GM21717 (cell line): ENCODE measurements around the gene CNTNAP2.

ENCODE experiments used
- ATAC-seq: cut with Tn5 transposase; IDR thresholded peaks from one replicate; pipeline ENCODE4 v1.9.1; 2021; ENCODE audit warnings: mild to moderate bottlenecking, moderate library complexity; ENCODE audit not compliant: unreplicated experiment

Gene CNTNAP2

DNA sequence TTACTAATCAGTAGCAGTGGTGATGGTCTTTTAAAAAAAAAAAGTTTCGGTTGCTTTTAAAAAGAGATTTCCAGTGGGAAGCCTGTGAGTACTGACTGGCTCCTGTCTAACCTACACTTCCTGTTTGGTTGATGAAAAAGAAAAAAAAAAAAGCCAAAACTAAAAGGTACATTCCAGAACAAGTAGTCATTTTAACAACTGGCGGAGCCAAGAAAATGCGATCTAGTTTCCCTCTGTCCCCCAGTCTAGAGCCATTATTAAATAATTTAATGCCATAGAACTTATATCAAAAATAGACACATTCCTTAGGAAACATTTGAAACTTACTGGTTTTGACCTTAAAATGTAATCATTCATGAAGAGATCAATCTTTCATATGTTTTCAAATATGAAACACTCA, 2219.8 kb downstream of the CNTNAP2 start:
- ATAC-seq, result no peak

- no peak for ATAC-seq
Observed at GRCh38 chr7:148337246-148337965, 2220.8 kb downstream of the CNTNAP2 start.

DNA sequence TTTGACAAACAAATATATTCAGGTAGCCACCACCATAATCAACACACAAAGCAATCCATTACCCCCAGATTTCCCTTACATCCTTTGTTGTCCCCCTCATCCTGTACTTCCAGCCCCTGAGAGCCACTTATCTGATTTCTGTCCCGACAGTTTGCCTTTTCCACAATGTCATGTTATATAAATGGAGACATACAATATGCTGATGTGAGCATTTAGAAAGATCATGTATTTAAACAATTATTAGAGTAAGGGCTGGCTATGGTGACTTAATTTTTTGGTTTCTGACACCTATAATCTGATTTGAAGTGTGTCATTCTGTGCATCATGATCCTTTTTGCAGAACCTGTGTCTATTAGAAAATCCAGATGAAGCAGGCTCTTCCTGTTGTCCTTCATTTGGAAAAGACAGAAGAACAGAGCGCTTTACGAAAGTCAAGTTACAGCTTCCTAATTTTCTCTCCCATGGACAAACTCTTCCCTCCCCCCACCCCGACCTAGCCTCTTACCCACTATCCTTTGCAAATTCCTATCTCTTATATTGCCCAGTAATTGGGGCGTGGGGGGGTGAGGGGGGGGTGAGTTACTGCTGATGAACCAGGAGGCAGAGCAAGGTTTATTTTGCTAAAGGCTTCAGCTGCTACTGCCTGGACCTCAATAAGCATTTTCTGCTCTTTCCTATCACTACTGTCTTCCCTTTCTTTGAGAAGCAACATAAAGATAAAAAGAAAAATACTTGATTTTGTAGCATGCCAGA, 2221.6 kb downstream of the CNTNAP2 start:
- ATAC-seq, result no peak

- ATAC-seq, result no peak
Observed at GRCh38 chr7:148340438-148341280, 2224.1 kb downstream of the CNTNAP2 start.

- no peak for ATAC-seq
Observed at GRCh38 chr7:148344406-148344805, 2227.8 kb downstream of the CNTNAP2 start.

DNA sequence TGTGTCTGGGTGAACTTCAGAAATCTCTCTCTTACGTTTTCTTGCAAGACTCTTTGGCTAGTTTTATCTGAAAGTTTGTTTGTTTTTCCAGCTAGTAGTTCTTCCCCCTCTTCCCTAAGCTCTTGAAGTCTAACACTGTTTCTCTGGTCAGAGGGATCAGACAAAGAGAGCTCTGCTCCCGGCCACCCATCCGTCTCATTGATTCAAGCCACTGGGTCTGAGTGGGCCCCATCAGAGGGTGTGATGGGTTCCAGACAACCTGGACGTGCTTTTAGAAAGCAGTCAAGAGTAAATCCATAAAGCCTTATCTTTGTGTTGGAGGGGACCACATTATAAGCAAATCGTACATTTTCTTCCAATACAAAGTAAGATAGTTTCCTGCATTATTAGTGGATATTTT, 2231.4 kb downstream of the CNTNAP2 start:
- no peak for ATAC-seq

DNA sequence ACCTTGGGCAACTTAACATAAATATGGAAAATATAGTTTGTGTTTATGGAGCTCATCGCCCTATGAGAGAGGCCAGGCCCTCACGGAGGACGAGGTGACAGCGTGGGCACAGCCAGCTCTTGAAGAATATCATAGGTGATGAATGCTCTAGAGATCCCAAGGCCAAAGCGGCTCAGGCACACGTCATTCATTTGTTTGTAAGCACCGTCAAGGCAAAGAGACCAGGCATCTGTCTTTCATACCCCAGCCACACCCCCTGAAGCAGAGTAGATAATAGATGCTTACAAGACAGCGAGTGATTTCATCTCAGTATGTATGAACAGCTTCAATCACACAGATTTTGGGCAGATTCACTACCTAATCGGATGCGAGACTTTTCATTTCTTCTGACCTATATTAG, 2231.9 kb downstream of the CNTNAP2 start:
- ATAC-seq, result no peak

DNA sequence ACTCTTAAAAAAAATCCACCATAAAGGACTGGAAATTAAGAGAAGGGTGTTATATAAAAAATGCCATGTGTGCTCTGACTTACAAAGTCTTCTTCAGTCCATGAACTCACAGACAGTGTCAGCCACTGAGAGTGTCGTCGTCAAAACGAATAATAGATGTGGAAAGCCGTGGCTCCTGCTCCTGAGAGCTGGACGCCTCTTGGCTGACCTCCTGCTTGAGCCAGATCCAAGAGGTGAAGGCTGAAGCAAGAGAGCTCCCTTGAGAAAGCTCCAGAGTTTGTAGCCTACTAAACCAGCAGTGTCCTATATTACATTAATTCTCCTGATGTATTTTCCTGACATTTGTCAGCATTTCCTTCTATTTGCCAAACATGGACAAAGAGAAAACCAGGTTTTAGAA, 2239.7 kb downstream of the CNTNAP2 start:
- no peak for ATAC-seq

DNA sequence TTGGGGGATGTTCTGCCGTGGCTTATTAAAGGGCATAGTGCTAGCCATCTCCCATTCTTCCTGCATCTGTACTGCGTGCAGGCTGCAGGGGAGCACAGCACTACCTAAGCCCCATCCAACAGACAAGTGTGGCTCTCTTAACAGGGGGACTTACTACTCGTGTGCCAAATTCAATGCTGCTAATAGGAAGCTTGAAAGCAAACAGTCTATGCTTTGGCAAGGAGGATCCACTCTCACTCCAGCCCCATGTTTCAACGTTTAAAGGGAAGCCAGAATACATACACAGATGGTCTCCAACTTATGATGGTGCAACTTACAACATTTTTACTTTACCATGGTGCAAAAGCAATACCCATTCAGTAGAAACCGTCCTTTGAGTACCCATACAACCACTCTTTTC, 2245.9 kb downstream of the CNTNAP2 start:
- ATAC-seq, result no peak

DNA sequence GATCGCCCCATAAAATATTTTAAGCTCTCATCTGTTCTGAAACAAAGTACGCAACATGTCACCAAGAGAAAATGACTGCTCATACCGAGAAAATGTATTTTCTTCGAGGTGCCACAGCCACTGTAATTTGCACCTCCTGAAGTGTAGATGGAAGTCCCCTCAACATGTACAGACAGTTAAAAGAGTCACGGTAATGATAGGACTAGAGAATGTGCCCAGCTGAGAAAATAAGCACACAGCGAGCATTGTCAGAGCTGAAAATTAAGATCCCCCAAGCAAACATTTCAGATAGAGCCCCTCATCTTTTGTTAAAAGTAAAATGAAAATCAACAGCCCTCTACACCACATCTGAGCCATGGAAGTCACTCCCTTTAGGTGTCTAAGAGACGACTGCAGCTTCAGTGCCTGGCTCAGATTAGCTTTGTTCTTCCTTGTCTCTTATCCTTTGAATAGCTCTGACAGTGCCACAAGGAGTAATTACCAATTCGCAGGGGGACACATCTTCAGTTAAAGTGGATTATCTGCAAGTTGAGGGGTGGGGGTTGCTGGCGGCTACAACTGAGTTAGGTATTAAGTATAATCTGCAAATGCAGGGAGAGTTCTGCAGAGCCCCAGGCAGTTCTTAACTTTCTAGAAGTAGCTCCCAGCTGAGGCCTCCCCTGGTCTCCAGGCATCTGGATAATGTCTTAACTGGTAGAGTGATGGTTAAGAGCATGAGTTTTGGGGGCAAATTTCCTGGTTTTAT, 2251.3 kb downstream of the CNTNAP2 start:
- ATAC-seq, result no peak

DNA sequence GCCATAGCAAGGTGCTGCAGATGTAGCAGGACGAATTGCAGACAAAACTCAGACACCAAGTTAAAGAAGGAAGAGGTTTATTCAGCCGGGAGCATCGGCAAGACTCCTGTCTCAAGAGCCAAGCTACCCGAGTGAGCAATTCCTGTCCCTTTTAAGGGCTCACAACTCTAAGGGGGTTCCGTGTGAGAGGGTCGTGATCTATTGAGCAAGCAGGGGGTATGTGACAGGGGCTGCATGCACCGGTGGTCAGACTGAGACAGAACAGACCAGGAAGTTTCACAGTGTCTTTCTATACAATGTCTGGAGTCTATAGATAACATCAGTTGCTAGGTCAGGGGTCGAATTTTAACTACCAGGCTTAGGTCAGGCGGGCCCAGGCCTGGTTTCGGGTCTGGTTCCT, 2252.0 kb downstream of the CNTNAP2 start:
- no peak for ATAC-seq

GRCh38 chr7:148371280-148371937, 2254.8 kb downstream of the CNTNAP2 start:
- ATAC-seq, result no peak

DNA sequence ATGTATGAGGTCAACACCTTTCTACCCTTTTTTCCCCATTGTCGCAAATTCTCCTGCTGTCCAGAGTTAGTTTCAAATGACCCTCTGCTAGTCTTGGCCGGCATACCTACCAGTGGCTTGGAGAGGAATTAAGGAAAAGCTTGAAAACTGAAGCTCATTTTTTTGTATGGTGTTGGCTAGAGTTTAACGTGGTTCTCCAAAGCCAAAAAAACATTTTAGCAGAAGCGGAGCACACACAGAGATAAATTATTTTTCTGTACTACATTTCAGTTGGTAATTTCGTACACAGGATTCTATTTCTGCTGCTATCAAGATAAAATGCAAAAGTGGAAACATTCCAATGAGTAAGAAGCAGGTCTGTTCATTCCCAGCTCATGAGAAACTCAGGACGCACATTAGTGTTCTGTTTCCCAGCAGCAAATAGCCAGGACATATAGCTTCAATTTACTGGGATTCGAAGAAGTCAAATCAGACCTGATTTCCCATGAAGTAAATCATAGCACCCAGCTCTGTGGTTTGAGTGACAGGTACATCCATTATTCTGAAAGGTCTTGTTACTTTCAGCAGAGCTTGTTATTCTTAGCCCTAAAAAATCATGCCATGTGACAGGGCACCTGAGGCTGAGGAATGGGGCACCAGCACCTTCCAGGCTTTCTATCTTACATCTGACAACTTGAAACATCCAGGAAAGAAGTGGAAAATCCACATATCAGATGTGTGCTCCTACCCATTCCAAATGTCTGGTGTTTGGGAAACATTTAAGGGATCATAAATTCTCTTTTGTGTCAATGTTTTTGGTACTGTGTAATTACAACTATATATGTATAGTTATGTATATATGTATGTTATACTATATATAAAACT, 2258.0 kb downstream of the CNTNAP2 start:
- ATAC-seq, result no peak

DNA sequence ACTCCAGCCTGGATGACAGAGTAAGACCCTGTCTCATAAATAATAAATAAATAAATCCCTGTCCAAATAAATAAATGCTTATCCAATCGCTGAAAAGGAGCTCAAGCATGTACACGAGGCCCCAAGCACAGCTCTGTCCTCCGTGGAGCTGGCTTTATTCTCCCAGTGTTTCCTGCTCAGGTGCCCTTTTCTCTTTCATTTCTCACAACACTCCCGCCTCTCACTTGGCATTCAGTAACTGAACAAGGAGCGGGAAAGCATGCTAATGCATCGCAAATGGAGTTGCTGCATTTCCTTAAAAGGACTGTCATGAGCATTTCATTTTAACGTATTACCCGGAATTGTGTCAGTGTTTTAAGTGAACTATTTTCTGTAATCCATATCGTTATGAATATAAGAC, 2263.1 kb downstream of the CNTNAP2 start:
- ATAC-seq, result no peak

GRCh38 chr7:148380596-148381419, 2264.2 kb downstream of the CNTNAP2 start:
- no peak for ATAC-seq

DNA sequence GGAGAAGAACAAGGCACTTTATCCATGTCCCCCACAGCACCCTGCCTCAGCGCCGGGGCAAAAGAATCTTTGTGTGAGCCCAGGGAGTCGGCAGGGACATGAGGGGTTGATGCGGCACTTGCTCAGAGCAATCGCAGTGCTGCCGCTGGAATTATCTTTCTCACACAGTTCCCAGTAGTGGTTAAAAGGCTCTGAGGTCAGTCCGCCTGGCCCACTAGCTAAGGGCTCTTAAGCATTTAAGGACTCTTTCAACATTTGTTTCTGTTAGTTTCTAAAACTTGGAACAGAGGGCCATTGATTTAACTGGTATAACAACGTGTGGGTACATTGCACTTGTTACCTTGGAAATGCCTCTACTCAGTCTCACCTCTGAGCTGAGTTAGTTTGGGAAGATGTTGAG, 2266.0 kb downstream of the CNTNAP2 start:
- ATAC-seq, result no peak

- no peak for ATAC-seq
Observed at GRCh38 chr7:148383651-148384050, 2267.1 kb downstream of the CNTNAP2 start.

GRCh38 chr7:148385009-148385682, 2268.5 kb downstream of the CNTNAP2 start:
- no peak for ATAC-seq
